DMS79 treated with DMSO at 0.1 percent for 48 hours (cell line): ENCODE measurements around the gene CHCHD6.

Experiments used
- DNase-seq: peaks from one replicate; lab custom pipeline; 2025; lab: John Stamatoyannopoulos, UW

CHCHD6 gene

GRCh38 chr3:126959921-126960603 lies 256.0 kb downstream of the CHCHD6 start:
- DNase-seq, result no peak

- no peak for DNase-seq
Observed at GRCh38 chr3:126960604-126960995, 256.6 kb downstream of the CHCHD6 start.

- no peak for DNase-seq
Observed at GRCh38 chr3:126961191-126961790, 257.3 kb downstream of the CHCHD6 start.

GRCh38 chr3:126961791-126962461 lies 257.9 kb downstream of the CHCHD6 start:
- DNase-seq, result no peak

- no peak for DNase-seq
Observed at GRCh38 chr3:126962756-126963155, 258.7 kb downstream of the CHCHD6 start.

GRCh38 chr3:126963261-126964190 lies 259.5 kb downstream of the CHCHD6 start:
- no peak for DNase-seq

- DNase-seq, result no peak
Observed at GRCh38 chr3:126964261-126964660, 260.2 kb downstream of the CHCHD6 start.

- no peak for DNase-seq
Observed at GRCh38 chr3:126964950-126965349, 260.9 kb downstream of the CHCHD6 start.

- no peak for DNase-seq
Observed at GRCh38 chr3:126965526-126966080, 261.6 kb downstream of the CHCHD6 start.

- no peak for DNase-seq
Observed at GRCh38 chr3:126967386-126967785, 263.3 kb downstream of the CHCHD6 start.

GRCh38 chr3:126968391-126969390 lies 264.7 kb downstream of the CHCHD6 start:
- no peak for DNase-seq

- no peak for DNase-seq
Observed at GRCh38 chr3:126969586-126969985, 265.5 kb downstream of the CHCHD6 start.

- no peak for DNase-seq
Observed at GRCh38 chr3:126970101-126970500, 266.1 kb downstream of the CHCHD6 start.

- DNase-seq, result no peak
Observed at GRCh38 chr3:126970921-126971320, 266.9 kb downstream of the CHCHD6 start.

- DNase-seq, result no peak
Observed at GRCh38 chr3:126971891-126972351, 267.9 kb downstream of the CHCHD6 start.

- DNase-seq, result no peak
Observed at GRCh38 chr3:126972866-126973265, 268.8 kb downstream of the CHCHD6 start.

GRCh38 chr3:126973814-126974213 lies 269.8 kb downstream of the CHCHD6 start:
- no peak for DNase-seq

GRCh38 chr3:126974756-126975155 lies 270.7 kb downstream of the CHCHD6 start:
- no peak for DNase-seq

- no peak for DNase-seq
Observed at GRCh38 chr3:126976906-126977305, 272.9 kb downstream of the CHCHD6 start.

GRCh38 chr3:126977821-126978220 lies 273.8 kb downstream of the CHCHD6 start:
- DNase-seq, result no peak

GRCh38 chr3:126978291-126978690 lies 274.3 kb downstream of the CHCHD6 start:
- DNase-seq, result no peak
